IMR-90 (cell line): ENCODE results near the gene SYT10. TPM values are rescaled to one million over a fixed set of nuclear protein-coding genes. Genes with fewer than 3 reads are reported as not detected.

ENCODE experiments used
- ATAC-seq: fragments of 200-7000 bp; cut with Tn5 transposase; 2 replicates; pipeline ENCODE4 v1.9.1; 2020; ENCODE audit warnings: low read depth, mild to moderate bottlenecking, moderate library complexity
- BruUV-seq: library from RNA; stranded (reverse); fragments of 400-500 nt; replicated peaks from 2 replicates; lab custom pipeline; 2021; lab: Mats Ljungman, UMichigan
- CTCF ChIA-PET: fragments of 300-600 bp; formaldehyde crosslinking; extraction: SDS; loops from one replicate; lab custom pipeline; 2021; ENCODE audit warnings: antibody characterized with exemption; lab: Yijun Ruan, JAX
- POLR2A ChIA-PET: fragments of 300-600 bp; sonication (Branson Sonifier 250); formaldehyde crosslinking; loops from one replicate; lab custom pipeline; 2022; ENCODE audit warnings: antibody characterized with exemption; ENCODE audit not compliant: unreplicated experiment; lab: Charles Lee
- DNase-seq: peaks from one replicate; pipeline ENCODE4 v3.0.0; 2013
- H2AFZ ChIP-seq: replicated peaks from 2 replicates; pipeline ENCODE3; 2013; ENCODE audit warnings: low read length, mild to moderate bottlenecking; ENCODE audit not compliant: poor library complexity
- H2AK5ac ChIP-seq: 2 replicates; pipeline ENCODE4 v1.6.1; 2013; ENCODE audit warnings: low read depth, low read length, inconsistent platforms
- H2AK9ac ChIP-seq: replicated peaks from 2 replicates; pipeline ENCODE3; 2013; ENCODE audit warnings: mild to moderate bottlenecking, low read depth, low read length, moderate library complexity; ENCODE audit not compliant: poor library complexity
- H2BK120ac ChIP-seq: 2 replicates; pipeline ENCODE4 v1.6.1; 2013; ENCODE audit warnings: low read depth, low read length, inconsistent platforms
- H2BK15ac ChIP-seq: 3 replicates; pipeline ENCODE4 v1.6.1; 2013; ENCODE audit warnings: low read depth, low read length, inconsistent platforms
- H2BK20ac ChIP-seq: 2 replicates; pipeline ENCODE4 v1.6.1; 2013; ENCODE audit warnings: low read depth, mild to moderate bottlenecking, inconsistent platforms, low read length, moderate library complexity
- H2BK5ac ChIP-seq: 2 replicates; pipeline ENCODE4 v1.6.1; 2013; ENCODE audit warnings: mild to moderate bottlenecking, low read depth, low read length, inconsistent platforms; ENCODE audit not compliant: poor library complexity, severe bottlenecking
- H3K14ac ChIP-seq: replicated peaks from 2 replicates; pipeline ENCODE4 v1.6.1; 2013; ENCODE audit warnings: low read depth, low read length, inconsistent platforms
- H3K18ac ChIP-seq: 2 replicates; pipeline ENCODE4 v1.6.1; 2013; ENCODE audit warnings: low read depth, low read length, control low read depth
- H3K23ac ChIP-seq: 2 replicates; pipeline ENCODE4 v1.6.1; 2013; ENCODE audit warnings: low read depth, low read length, inconsistent platforms
- H3K27ac ChIP-seq: 2 replicates; pipeline ENCODE4 v1.5.1; 2013; ENCODE audit warnings: mild to moderate bottlenecking, control low read depth, low read length; ENCODE audit not compliant: insufficient read depth
- H3K27me3 ChIP-seq: 2 replicates; pipeline ENCODE4 v1.6.1; 2013; ENCODE audit warnings: low read length; ENCODE audit not compliant: control insufficient read depth, insufficient read depth
- H3K36me3 ChIP-seq: 2 replicates; pipeline ENCODE4 v1.6.1; 2013; ENCODE audit warnings: low read length, mixed read lengths; ENCODE audit not compliant: control insufficient read depth, insufficient read depth
- H3K4ac ChIP-seq: 2 replicates; pipeline ENCODE4 v1.6.1; 2013; ENCODE audit warnings: low read depth, low read length, inconsistent platforms
- H3K4me1 ChIP-seq: 2 replicates; pipeline ENCODE4 v1.6.1; 2013; ENCODE audit warnings: low read length, mixed read lengths; ENCODE audit not compliant: control insufficient read depth, insufficient read depth
- H3K4me2 ChIP-seq: 2 replicates; pipeline ENCODE4 v1.6.1; 2013; ENCODE audit warnings: low read depth, mild to moderate bottlenecking, control low read depth, low read length, moderate library complexity
- H3K4me3 ChIP-seq: 2 replicates; pipeline ENCODE4 v1.5.1; 2013; ENCODE audit warnings: low read depth, mild to moderate bottlenecking, control low read depth, low read length, moderate library complexity; ENCODE audit not compliant: insufficient read depth
- H3K56ac ChIP-seq: 2 replicates; pipeline ENCODE4 v1.6.1; 2013; ENCODE audit warnings: low read length, inconsistent platforms; ENCODE audit not compliant: insufficient read depth; ENCODE audit errors: extremely low read depth
- H3K79me1 ChIP-seq, 2 experiments: 2 replicates each; pipeline ENCODE4 v1.6.1; 2013; ENCODE audit warnings: low read length in 2 of 2, inconsistent platforms in 1 of 2, low read depth in 1 of 2
- H3K9ac ChIP-seq: 2 replicates; pipeline ENCODE4 v1.6.1; 2013; ENCODE audit warnings: low read depth, low read length, control low read depth
- H3K9me1 ChIP-seq: 2 replicates; pipeline ENCODE4 v1.6.1; 2013; ENCODE audit warnings: low read length, inconsistent platforms; ENCODE audit not compliant: insufficient read depth
- H3K9me3 ChIP-seq: 2 replicates; pipeline ENCODE4 v1.6.1; 2013; ENCODE audit warnings: low read length; ENCODE audit not compliant: control insufficient read depth, insufficient read depth
- H4K20me1 ChIP-seq: 2 replicates; pipeline ENCODE4 v1.6.1; 2013; ENCODE audit warnings: low read length, inconsistent platforms; ENCODE audit not compliant: insufficient read depth
- H4K5ac ChIP-seq: 2 replicates; pipeline ENCODE4 v1.6.1; 2013; ENCODE audit warnings: mild to moderate bottlenecking, low read depth, low read length, control low read depth
- H4K8ac ChIP-seq, 2 experiments: 2 replicates each; pipeline ENCODE4 v1.6.1; 2013; ENCODE audit warnings: low read depth in 2 of 2, low read length in 2 of 2, control low read depth in 1 of 2, inconsistent platforms in 1 of 2
- H4K91ac ChIP-seq: 2 replicates; pipeline ENCODE4 v1.6.1; 2013; ENCODE audit warnings: low read depth, low read length, inconsistent platforms; ENCODE audit not compliant: insufficient read depth
- BHLHE40 ChIP-seq: fragments of 150-350 bp; IDR thresholded peaks from 2 replicates; pipeline ENCODE4 v1.6.1; 2016; ENCODE audit warnings: mild to moderate bottlenecking, low read depth, low read length
- CEBPB ChIP-seq: IDR thresholded peaks from 2 replicates; pipeline ENCODE4 v1.6.1; 2012; ENCODE audit warnings: low read depth, low read length, improper control_type of control experiment
- CHD1 ChIP-seq: IDR thresholded peaks from 2 replicates; pipeline ENCODE4 v1.6.1; 2012; ENCODE audit warnings: low read depth, low read length, improper control_type of control experiment
- FOS ChIP-seq: fragments of 150-350 bp; IDR thresholded peaks from 2 replicates; pipeline ENCODE4 v1.6.1; 2016; ENCODE audit warnings: low read depth, low read length
- MAFK ChIP-seq: IDR thresholded peaks from 2 replicates; pipeline ENCODE4 v1.6.1; 2012; ENCODE audit warnings: low read depth, low read length, improper control_type of control experiment
- MAZ ChIP-seq: IDR thresholded peaks from 2 replicates; pipeline ENCODE4 v1.6.1; 2012; ENCODE audit warnings: low read depth, mild to moderate bottlenecking, low read length, improper control_type of control experiment, moderate library complexity, borderline replicate concordance
- MXI1 ChIP-seq: IDR thresholded peaks from 2 replicates; pipeline ENCODE4 v1.6.1; 2012; ENCODE audit warnings: low read depth, mild to moderate bottlenecking, low read length, moderate library complexity, borderline replicate concordance
- RAD21 ChIP-seq: IDR thresholded peaks from 2 replicates; pipeline ENCODE4 v1.6.1; 2012; ENCODE audit warnings: low read length, improper control_type of control experiment
- RCOR1 ChIP-seq: IDR thresholded peaks from 2 replicates; pipeline ENCODE4 v1.6.1; 2012; ENCODE audit warnings: mild to moderate bottlenecking, low read length, improper control_type of control experiment; ENCODE audit not compliant: insufficient replicate concordance
- RFX5 ChIP-seq: IDR thresholded peaks from 2 replicates; pipeline ENCODE4 v1.8.0; 2012; ENCODE audit warnings: low read depth, mild to moderate bottlenecking, low read length, moderate library complexity
- SMC3 ChIP-seq: fragments of 150-350 bp; IDR thresholded peaks from 2 replicates; pipeline ENCODE4 v1.6.1; 2016; ENCODE audit warnings: low read depth, mild to moderate bottlenecking, antibody characterized with exemption, low read length, moderate library complexity
- USF2 ChIP-seq: fragments of 150-350 bp; IDR thresholded peaks from 2 replicates; pipeline ENCODE4 v1.6.1; 2017; ENCODE audit warnings: mild to moderate bottlenecking, antibody characterized with exemption, low read length, low read depth
- WGBS, 2 experiments: methylation state at CpG; one replicate each; pipeline versions ENCODE4 v1.1.5 to v1.1.7; 2013; ENCODE audit warnings: missing lambda C conversion rate in 2 of 2; ENCODE audit not compliant: insufficient read length in 1 of 2; ENCODE audit errors: extremely low coverage in 2 of 2; 5-methylcytosine and 5-hydroxymethylcytosine counted together
- dilution Hi-C: fragments of 300-500 bp; cut with HindIII; formaldehyde crosslinking; loops from one replicate; pipeline ENCODE4 v1.14.3; 2018; ENCODE audit warnings: low sequenced_read_pairs; ENCODE audit not compliant: unreplicated experiment
- in situ Hi-C: fragments of 300-500 bp; cut with MboI; formaldehyde crosslinking; loops from 3 replicates; pipeline ENCODE4 v1.14.3; 2019; ENCODE audit warnings: low sequenced_read_pairs, inconsistent platforms, mixed read lengths
- intact Hi-C: fragments of 100-400 bp; cut with micrococcal nuclease; formaldehyde crosslinking; loops from 2 replicates; pipeline ENCODE4 v1.10.0; 2022
- polyA plus RNA-seq, 3 experiments: library from polyadenylated mRNA; depleted of rRNA; stranded (reverse); fragments of >200 nt; gene quantifications; 2 replicates each; pipeline ENCODE4 v1.2.3, GENCODE V29; 2012; ENCODE audit warnings: low replicate concordance in 1 of 3
- total RNA-seq: library from RNA; depleted of rRNA; stranded (reverse); fragments of >200 nt; gene quantifications from 2 replicates; pipeline ENCODE4 v1.2.3, GENCODE V29; 2012
- TF ChIP-seq, protein P1 (sequence below): conservative IDR thresholded peaks from 2 replicates; pipeline ENCODE4 v1.5.1; 2012; ENCODE audit warnings: mild to moderate bottlenecking, low read depth, low read length, improper control_type of control experiment

The SYT10 gene
- total and polyA plus RNA-seq, 2 of the 4 experiments (the other 2 are of a cell fraction): not detected

GRCh38 chr12:33438025-33438772, 1.4 kb downstream of the SYT10 start:
- Histone ChIP-seq H3K18ac (no peak overlapping the region), H3K79me1 (no peaks in the 10 kb centered on the region), H2AK9ac (no peak overlapping the region), H4K5ac (no peak overlapping the region), H2BK120ac (no peak overlapping the region), H3K36me3 (no peaks in the 10 kb centered on the region), H4K8ac (no peak overlapping the region), H3K4ac (no peak overlapping the region), H2BK15ac (no peak overlapping the region), H3K23ac (no peak overlapping the region), H3K4me1 (no peaks in the 10 kb centered on the region), H3K4me2 (no peak overlapping the region), H3K56ac (no peak overlapping the region), H4K91ac (no peak overlapping the region), H2BK20ac (no peak overlapping the region), H3K27ac (no peak overlapping the region), H3K9me1 (no peaks in the 10 kb centered on the region), H3K14ac (no peak overlapping the region), H2BK5ac (no peak overlapping the region), H2AFZ (no peak overlapping the region), H3K4me3 (no peak overlapping the region), H3K9me3 (peaks cover 2% of the 10 kb centered on the region; the same call in 1 of the 2 replicates), H3K27me3 (peaks cover 10% of the 10 kb centered on the region), H4K20me1 (no peaks in the 10 kb centered on the region), H3K9ac (no peak overlapping the region), H2AK5ac (no peak overlapping the region)
- no TSS peak for BruUV-seq
- TF ChIP-seq, protein P1, sequence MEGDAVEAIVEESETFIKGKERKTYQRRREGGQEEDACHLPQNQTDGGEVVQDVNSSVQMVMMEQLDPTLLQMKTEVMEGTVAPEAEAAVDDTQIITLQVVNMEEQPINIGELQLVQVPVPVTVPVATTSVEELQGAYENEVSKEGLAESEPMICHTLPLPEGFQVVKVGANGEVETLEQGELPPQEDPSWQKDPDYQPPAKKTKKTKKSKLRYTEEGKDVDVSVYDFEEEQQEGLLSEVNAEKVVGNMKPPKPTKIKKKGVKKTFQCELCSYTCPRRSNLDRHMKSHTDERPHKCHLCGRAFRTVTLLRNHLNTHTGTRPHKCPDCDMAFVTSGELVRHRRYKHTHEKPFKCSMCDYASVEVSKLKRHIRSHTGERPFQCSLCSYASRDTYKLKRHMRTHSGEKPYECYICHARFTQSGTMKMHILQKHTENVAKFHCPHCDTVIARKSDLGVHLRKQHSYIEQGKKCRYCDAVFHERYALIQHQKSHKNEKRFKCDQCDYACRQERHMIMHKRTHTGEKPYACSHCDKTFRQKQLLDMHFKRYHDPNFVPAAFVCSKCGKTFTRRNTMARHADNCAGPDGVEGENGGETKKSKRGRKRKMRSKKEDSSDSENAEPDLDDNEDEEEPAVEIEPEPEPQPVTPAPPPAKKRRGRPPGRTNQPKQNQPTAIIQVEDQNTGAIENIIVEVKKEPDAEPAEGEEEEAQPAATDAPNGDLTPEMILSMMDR: no peak
- TF ChIP-seq RFX5: no peak
- TF ChIP-seq MAZ: no peak
- TF ChIP-seq SMC3: no peak
- no peak for TF ChIP-seq MXI1
- no peak for TF ChIP-seq MAFK
- no peak for TF ChIP-seq BHLHE40
- no peak for TF ChIP-seq FOS
- TF ChIP-seq CHD1: no peak
- no peak for TF ChIP-seq CEBPB
- TF ChIP-seq RCOR1: no peak
- TF ChIP-seq USF2: no peak
- TF ChIP-seq RAD21: no peak
- WGBS, 2 experiments: no CpG with 5 or more reads among the region's 28 CpGs
- dilution Hi-C loops (no loop called here), in situ Hi-C loops (no loop called here), intact Hi-C loops (no loop called here)
- ATAC-seq: no peak
- ChIA-PET POLR2A (no interaction called here), CTCF (no interaction called here)
- DNase-seq: no peak
